ENCODE measurements around the gene TAS2R60. TPM values are rescaled to one million over a fixed set of nuclear protein-coding genes. Genes with fewer than 3 reads are reported as not detected.

Gene TAS2R60
- total RNA-seq, 1 experiment from 2014 or later: not detected

- H3K27me3 ChIP-seq (replicated peaks; ENCODE audit: insufficient read depth, low read depth, low read length, poor library complexity): no peaks in the 10 kb centered on the region
- POLR2A ChIA-PET (ENCODE audit: low non-redundant PET): no interaction called here
- TF ChIP-seq EZH2 (IDR thresholded peaks at IDR 0.05; ENCODE audit: borderline replicate concordance, low read depth, low read length, poor library complexity, severe bottlenecking) (no peak), CTCF (conservative IDR thresholded peaks at IDR 0.05; ENCODE audit: low read depth, low read length) (no peak)
- CTCF ChIA-PET: no interaction called here
- no peaks in the 10 kb centered on the region for H3K9me3 ChIP-seq (ENCODE audit: low read depth, low read length, poor library complexity, severe bottlenecking)
- H3K36me3 ChIP-seq (ENCODE audit: insufficient read depth, low read length, poor library complexity, severe bottlenecking): no peaks in the 10 kb centered on the region
- no peak for DNase-seq (ENCODE audit: low spot score)
- no TSS peak for BruUV-seq (replicated peaks)
- H3K27ac ChIP-seq (ENCODE audit: low read depth, low read length, poor library complexity, severe bottlenecking): no peak overlapping the region
- H3K4me3 ChIP-seq (ENCODE audit: low read depth, low read length, poor library complexity, severe bottlenecking): no peak overlapping the region
- intact Hi-C loops (cut with micrococcal nuclease; ENCODE audit: unreplicated experiment): no loop called here
- no peaks in the 10 kb centered on the region for H3K4me1 ChIP-seq (ENCODE audit: insufficient read depth, low read length, poor library complexity, severe bottlenecking)
Observed at GRCh38 chr7:143397710-143398530, 45.3 kb upstream of the TAS2R60 start.

GRCh38 chr7:143398616-143399015 is 44.6 kb upstream of the TAS2R60 start:
- Histone ChIP-seq H3K4me3 (ENCODE audit: low read depth, low read length, poor library complexity, severe bottlenecking) (no peak overlapping the region), H3K27me3 (replicated peaks; ENCODE audit: insufficient read depth, low read depth, low read length, poor library complexity) (no peaks in the 10 kb centered on the region), H3K36me3 (ENCODE audit: insufficient read depth, low read length, poor library complexity, severe bottlenecking) (no peaks in the 10 kb centered on the region), H3K4me1 (ENCODE audit: insufficient read depth, low read length, poor library complexity, severe bottlenecking) (no peaks in the 10 kb centered on the region), H3K9me3 (ENCODE audit: low read depth, low read length, poor library complexity, severe bottlenecking) (no peaks in the 10 kb centered on the region), H3K27ac (ENCODE audit: low read depth, low read length, poor library complexity, severe bottlenecking) (no peak overlapping the region)
- no TSS peak for BruUV-seq (replicated peaks)
- TF ChIP-seq EZH2 (IDR thresholded peaks at IDR 0.05; ENCODE audit: borderline replicate concordance, low read depth, low read length, poor library complexity, severe bottlenecking) (no peak), CTCF (conservative IDR thresholded peaks at IDR 0.05; ENCODE audit: low read depth, low read length) (no peak)
- ChIA-PET CTCF (no interaction called here), POLR2A (ENCODE audit: low non-redundant PET) (no interaction called here)
- no peak for DNase-seq (ENCODE audit: low spot score)
- intact Hi-C loops (cut with micrococcal nuclease; ENCODE audit: unreplicated experiment): no loop called here

GRCh38 chr7:143399151-143399550 is 44.1 kb upstream of the TAS2R60 start:
- intact Hi-C loops (cut with micrococcal nuclease; ENCODE audit: unreplicated experiment): no loop called here
- no peaks in the 10 kb centered on the region for H3K36me3 ChIP-seq (ENCODE audit: insufficient read depth, low read length, poor library complexity, severe bottlenecking)
- no peaks in the 10 kb centered on the region for H3K27me3 ChIP-seq (replicated peaks; ENCODE audit: insufficient read depth, low read depth, low read length, poor library complexity)
- BruUV-seq (replicated peaks): no TSS peak
- H3K27ac ChIP-seq (ENCODE audit: low read depth, low read length, poor library complexity, severe bottlenecking): no peak overlapping the region
- POLR2A ChIA-PET (ENCODE audit: low non-redundant PET): no interaction called here
- no peak overlapping the region for H3K4me3 ChIP-seq (ENCODE audit: low read depth, low read length, poor library complexity, severe bottlenecking)
- TF ChIP-seq EZH2 (IDR thresholded peaks at IDR 0.05; ENCODE audit: borderline replicate concordance, low read depth, low read length, poor library complexity, severe bottlenecking) (no peak), CTCF (conservative IDR thresholded peaks at IDR 0.05; ENCODE audit: low read depth, low read length) (no peak)
- H3K4me1 ChIP-seq (ENCODE audit: insufficient read depth, low read length, poor library complexity, severe bottlenecking): no peaks in the 10 kb centered on the region
- no peaks in the 10 kb centered on the region for H3K9me3 ChIP-seq (ENCODE audit: low read depth, low read length, poor library complexity, severe bottlenecking)
- no peak for DNase-seq (ENCODE audit: low spot score)
- CTCF ChIA-PET: no interaction called here

Data from A673 (cell line).